Uterus (tissue), 4 donors: Measurements from ENCODE around the gene FUT1. TPM values are rescaled to one million over a fixed set of nuclear protein-coding genes. Genes with fewer than 3 reads are reported as not detected.

Experiments
- DNase-seq, 2 donors: peaks; one replicate each; pipeline ENCODE4 v3.0.0-alpha.2; 2019 to 2020
- H3K27ac ChIP-seq, 2 donors: fragments of 200-600 bp; sonication (generic); 1 replicate in 1 of 2; 2 replicates in 1 of 2; pipeline ENCODE4 v1.5.1; 2016 to 2018
- H3K27me3 ChIP-seq, 2 donors: fragments of 200-600 bp; sonication (generic); one replicate each; pipeline ENCODE4 v1.5.1; 2018 to 2019; ENCODE audit warnings: control low read depth in 1 of 2
- H3K36me3 ChIP-seq, 2 donors: fragments of 200-600 bp; sonication (generic); one replicate each; pipeline ENCODE4 v1.5.1; 2019; ENCODE audit warnings: control low read depth in 1 of 2
- H3K4me1 ChIP-seq, 2 donors: fragments of 200-600 bp; sonication (generic); one replicate each; pipeline ENCODE4 v1.5.1; 2018 to 2019; ENCODE audit warnings: control low read depth in 1 of 2
- H3K4me3 ChIP-seq, 2 donors: fragments of 200-600 bp; sonication (generic); 1 replicate in 1 of 2; 2 replicates in 1 of 2; pipeline ENCODE4 v1.5.1; 2018 to 2019; ENCODE audit warnings: mild to moderate bottlenecking in 1 of 2
- H3K9me3 ChIP-seq, 2 donors: fragments of 200-600 bp; sonication (generic); one replicate each; pipeline ENCODE4 v1.5.1; 2019; ENCODE audit warnings: control low read depth in 1 of 2
- CTCF ChIP-seq, 4 experiments: fragments of 200-600 bp in 2 of 4; fragments of 450-650 bp in 2 of 4; sonication (generic) in 2 of 4; IDR thresholded peaks; one replicate each; pipeline ENCODE4 v1.5.1; 2016 to 2019; ENCODE audit warnings: antibody characterized with exemption in 4 of 4, mild to moderate bottlenecking in 2 of 4, moderate library complexity in 1 of 4
- POLR2A ChIP-seq, 2 donors: fragments of 450-650 bp; IDR thresholded peaks; one replicate each; pipeline ENCODE4 v1.6.1; 2016; ENCODE audit warnings: antibody characterized with exemption in 2 of 2, mild to moderate bottlenecking in 1 of 2, moderate library complexity in 1 of 2
- intact Hi-C: fragments of 100-400 bp; cut with DNase I; formaldehyde crosslinking; loops from one replicate; pipeline ENCODE4 v1.15.1; 2023; ENCODE audit warnings: low total_unique reads
- total RNA-seq, 4 donors: library from RNA; depleted of rRNA in 3 of 4; stranded (reverse); fragments of >200 nt in 3 of 4; gene quantifications; one replicate each; pipeline versions ENCODE4 v1.1.0 to v1.2.4, GENCODE V29; 2014 to 2023
- donor health status: DM: yes; HTN: yes; CAD: no.

The FUT1 gene
- total RNA-seq, 4 donors from 2014 or later: 1.5 to 17.7 (median 4.4) TPM

- no peak overlapping the region for H3K27ac ChIP-seq
- no peaks in the 10 kb centered on the region for H3K27me3 ChIP-seq
- no peaks in the 10 kb centered on the region for H3K36me3 ChIP-seq
- no peak for DNase-seq
- intact Hi-C loops: loop anchor here (10.0 kb wide), 1 partner anchor 190 kb away; no protein-coding TSS in a partner anchor
- TF ChIP-seq POLR2A (IDR thresholded peaks at IDR 0.05) (no peak), CTCF (IDR thresholded peaks at IDR 0.05) (peak in 1 of 4 experiments; percentile 19)
- H3K4me3 ChIP-seq: no peak overlapping the region
- H3K4me1 ChIP-seq: peaks cover 0 to 2% of the 10 kb centered on the region in 2 donors
- no peaks in the 10 kb centered on the region for H3K9me3 ChIP-seq
Measured at GRCh38 chr19:48784527-48784926, 32.1 kb upstream of the FUT1 start.

- no peaks in the 10 kb centered on the region for H3K27me3 ChIP-seq
- no peaks in the 10 kb centered on the region for H3K36me3 ChIP-seq
- H3K27ac ChIP-seq: peak overlapping the region; percentile 69 to 76
- no peak overlapping the region for H3K4me3 ChIP-seq
- peaks cover 0 to 2% of the 10 kb centered on the region in 2 donors for H3K4me1 ChIP-seq
- intact Hi-C loops: loop anchor here (10.0 kb wide), 1 partner anchor 194 kb away; no protein-coding TSS in a partner anchor
- no peaks in the 10 kb centered on the region for H3K9me3 ChIP-seq
- TF ChIP-seq CTCF (IDR thresholded peaks at IDR 0.05): no peak
- TF ChIP-seq POLR2A (IDR thresholded peaks at IDR 0.05): no peak
- peak; percentile 41 to 52 for DNase-seq
Measured at GRCh38 chr19:48780631-48781391, 28.4 kb upstream of the FUT1 start.

GRCh38 chr19:48779636-48780035, 27.2 kb upstream of the FUT1 start:
- Histone ChIP-seq H3K4me3 (no peak overlapping the region), H3K4me1 (peaks cover 0 to 2% of the 10 kb centered on the region in 2 donors), H3K27ac (no peak overlapping the region), H3K27me3 (no peaks in the 10 kb centered on the region), H3K36me3 (no peaks in the 10 kb centered on the region), H3K9me3 (no peaks in the 10 kb centered on the region)
- intact Hi-C loops: loop anchor here (10.0 kb wide), 1 partner anchor 195 kb away; no protein-coding TSS in a partner anchor
- no peak for DNase-seq
- TF ChIP-seq POLR2A (IDR thresholded peaks at IDR 0.05) (no peak), CTCF (IDR thresholded peaks at IDR 0.05) (no peak)

GRCh38 chr19:48777720-48778119, 25.3 kb upstream of the FUT1 start:
- Histone ChIP-seq H3K9me3 (no peaks in the 10 kb centered on the region), H3K27me3 (no peaks in the 10 kb centered on the region), H3K27ac (no peak overlapping the region), H3K4me1 (peaks cover 0 to 2% of the 10 kb centered on the region in 2 donors), H3K36me3 (no peaks in the 10 kb centered on the region), H3K4me3 (no peak overlapping the region)
- intact Hi-C loops: no loop called here
- no peak for DNase-seq
- TF ChIP-seq POLR2A (IDR thresholded peaks at IDR 0.05): no peak
- no peak for TF ChIP-seq CTCF (IDR thresholded peaks at IDR 0.05)

- no peak for DNase-seq
- intact Hi-C loops: no loop called here
- H3K36me3 ChIP-seq: no peaks in the 10 kb centered on the region
- no peaks in the 10 kb centered on the region for H3K9me3 ChIP-seq
- H3K27me3 ChIP-seq: no peaks in the 10 kb centered on the region
- no peak for TF ChIP-seq CTCF (IDR thresholded peaks at IDR 0.05)
- no peak for TF ChIP-seq POLR2A (IDR thresholded peaks at IDR 0.05)
- no peak overlapping the region for H3K27ac ChIP-seq
- H3K4me3 ChIP-seq: no peak overlapping the region
- H3K4me1 ChIP-seq: peaks cover 0 to 2% of the 10 kb centered on the region in 2 donors
Measured at GRCh38 chr19:48777139-48777538, 24.7 kb upstream of the FUT1 start.
